ENCODE results near the gene ADRA2B. TPM values are rescaled to one million over a fixed set of nuclear protein-coding genes. Genes with fewer than 3 reads are reported as not detected.

The ADRA2B gene
- total and polyA plus RNA-seq, 8 donors, result 0.04 to 1.5 (median 0.34) TPM

GRCh38 chr2:96150007-96150640 is 33.8 kb upstream of the ADRA2B start:
- no peak overlapping the region for H3K4me3 ChIP-seq
- ATAC-seq, result no peak
- no peaks in the 10 kb centered on the region for H3K27me3 ChIP-seq
- TF ChIP-seq, protein P1, sequence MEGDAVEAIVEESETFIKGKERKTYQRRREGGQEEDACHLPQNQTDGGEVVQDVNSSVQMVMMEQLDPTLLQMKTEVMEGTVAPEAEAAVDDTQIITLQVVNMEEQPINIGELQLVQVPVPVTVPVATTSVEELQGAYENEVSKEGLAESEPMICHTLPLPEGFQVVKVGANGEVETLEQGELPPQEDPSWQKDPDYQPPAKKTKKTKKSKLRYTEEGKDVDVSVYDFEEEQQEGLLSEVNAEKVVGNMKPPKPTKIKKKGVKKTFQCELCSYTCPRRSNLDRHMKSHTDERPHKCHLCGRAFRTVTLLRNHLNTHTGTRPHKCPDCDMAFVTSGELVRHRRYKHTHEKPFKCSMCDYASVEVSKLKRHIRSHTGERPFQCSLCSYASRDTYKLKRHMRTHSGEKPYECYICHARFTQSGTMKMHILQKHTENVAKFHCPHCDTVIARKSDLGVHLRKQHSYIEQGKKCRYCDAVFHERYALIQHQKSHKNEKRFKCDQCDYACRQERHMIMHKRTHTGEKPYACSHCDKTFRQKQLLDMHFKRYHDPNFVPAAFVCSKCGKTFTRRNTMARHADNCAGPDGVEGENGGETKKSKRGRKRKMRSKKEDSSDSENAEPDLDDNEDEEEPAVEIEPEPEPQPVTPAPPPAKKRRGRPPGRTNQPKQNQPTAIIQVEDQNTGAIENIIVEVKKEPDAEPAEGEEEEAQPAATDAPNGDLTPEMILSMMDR (IDR thresholded peaks at IDR 0.05), result no peak
- H3K9me3 ChIP-seq, result no peaks in the 10 kb centered on the region
- intact Hi-C loops (cut with DNase I), result no loop called here
- no peak for FAIRE-seq
- no peak overlapping the region for H3K27ac ChIP-seq
- peak in 1 of 6 donors; percentile 12 for DNase-seq
- WGBS, 2 donors, result 83 to 98% methylated on average over 6 of the region's 6 CpGs
- no peaks in the 10 kb centered on the region for H3K4me1 ChIP-seq
- no peaks in the 10 kb centered on the region for H3K36me3 ChIP-seq

GRCh38 chr2:96148410-96149217 is 32.2 kb upstream of the ADRA2B start:
- Histone ChIP-seq H3K4me1 (no peaks in the 10 kb centered on the region), H3K27ac (peak overlapping the region in 1 of 4 donors; percentile 48), H3K36me3 (no peaks in the 10 kb centered on the region), H3K27me3 (no peaks in the 10 kb centered on the region), H3K4me3 (no peak overlapping the region), H3K9me3 (no peaks in the 10 kb centered on the region)
- DNase-seq (peak; percentile 66 to 92 (median 78)), FAIRE-seq (no peak), ATAC-seq (peak; percentile 15 to 78 (median 61))
- TF ChIP-seq, protein P1 (IDR thresholded peaks at IDR 0.05), result no peak
- 49 to 57% methylated on average over 29 of the region's 29 CpGs for WGBS, 2 donors
- intact Hi-C loops (cut with DNase I), result no loop called here

GRCh38 chr2:96147593-96148201 is 31.3 kb upstream of the ADRA2B start:
- TF ChIP-seq, protein P1 (IDR thresholded peaks at IDR 0.05), result no peak
- FAIRE-seq, result no peak
- DNase-seq, result peak in 3 of 6 donors; percentile 20 to 49 (median 26)
- Histone ChIP-seq H3K4me3 (no peak overlapping the region), H3K36me3 (no peaks in the 10 kb centered on the region), H3K27me3 (no peaks in the 10 kb centered on the region), H3K9me3 (no peaks in the 10 kb centered on the region), H3K4me1 (no peaks in the 10 kb centered on the region), H3K27ac (peak overlapping the region in 1 of 4 donors; percentile 48)
- intact Hi-C loops (cut with DNase I), result no loop called here
- ATAC-seq, result no peak
- WGBS, 2 donors, result 82 to 87% methylated on average over 9 of the region's 9 CpGs

- Histone ChIP-seq H3K4me3 (no peak overlapping the region), H3K9me3 (no peaks in the 10 kb centered on the region), H3K27ac (no peak overlapping the region), H3K4me1 (no peaks in the 10 kb centered on the region), H3K36me3 (no peaks in the 10 kb centered on the region), H3K27me3 (no peaks in the 10 kb centered on the region)
- intact Hi-C loops (cut with DNase I), result no loop called here
- WGBS, 2 donors, result 79 to 80% methylated on average over 9 of the region's 9 CpGs
- DNase-seq (peak in 4 of 6 donors; percentile 22 to 58 (median 39)), ATAC-seq (no peak), FAIRE-seq (no peak)
- TF ChIP-seq, protein P1 (IDR thresholded peaks at IDR 0.05), result no peak
Measured at GRCh38 chr2:96146881-96147592, 30.7 kb upstream of the ADRA2B start.

Data from pancreas (tissue), 10 donors.